Ovary (tissue), 3 donors: ENCODE measurements around the gene HTRA3.

ENCODE experiments used
- EP300 ChIP-seq: sonication (generic); formaldehyde crosslinking; IDR thresholded peaks from one replicate; pipeline ENCODE4 v1.6.1; 2017; ENCODE audit warnings: antibody characterized with exemption
- POLR2A ChIP-seq: fragments of 450-650 bp; IDR thresholded peaks from one replicate; pipeline ENCODE4 v1.6.1; 2017; ENCODE audit warnings: antibody characterized with exemption, mild to moderate bottlenecking, moderate library complexity
- TF ChIP-seq, protein P1 (sequence below), 3 donors: fragments of 450-650 bp in 2 of 3; fragments of 200-600 bp in 1 of 3; IDR thresholded peaks; one replicate each; pipeline versions ENCODE4 v1.5.1 to v1.8.0; 2016 to 2022; ENCODE audit warnings: antibody characterized with exemption in 3 of 3, mild to moderate bottlenecking in 1 of 3
- donor health status: DM: no; HTN: no; CAD: no.

DNA sequence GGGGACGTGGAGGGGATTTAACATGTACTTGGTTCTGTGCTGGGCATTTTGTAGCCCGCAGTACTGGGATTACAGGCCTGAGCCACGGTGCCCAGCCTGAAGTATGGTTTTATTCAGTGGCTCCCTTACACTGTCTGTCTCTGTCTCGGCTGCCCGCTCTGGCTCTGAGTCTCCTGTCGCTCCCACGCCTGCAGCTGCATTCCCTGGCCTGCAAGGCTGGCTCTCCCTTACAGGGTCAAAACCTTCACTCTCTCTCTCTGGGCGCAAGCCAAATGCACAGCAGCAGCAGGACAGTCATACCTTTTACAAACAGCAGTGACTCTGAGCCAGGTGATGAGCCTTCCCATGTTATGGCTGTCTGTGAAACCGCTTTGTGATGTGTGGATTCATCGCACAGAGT lies 72.1 kb downstream of the HTRA3 start:
- TF ChIP-seq, protein P1, sequence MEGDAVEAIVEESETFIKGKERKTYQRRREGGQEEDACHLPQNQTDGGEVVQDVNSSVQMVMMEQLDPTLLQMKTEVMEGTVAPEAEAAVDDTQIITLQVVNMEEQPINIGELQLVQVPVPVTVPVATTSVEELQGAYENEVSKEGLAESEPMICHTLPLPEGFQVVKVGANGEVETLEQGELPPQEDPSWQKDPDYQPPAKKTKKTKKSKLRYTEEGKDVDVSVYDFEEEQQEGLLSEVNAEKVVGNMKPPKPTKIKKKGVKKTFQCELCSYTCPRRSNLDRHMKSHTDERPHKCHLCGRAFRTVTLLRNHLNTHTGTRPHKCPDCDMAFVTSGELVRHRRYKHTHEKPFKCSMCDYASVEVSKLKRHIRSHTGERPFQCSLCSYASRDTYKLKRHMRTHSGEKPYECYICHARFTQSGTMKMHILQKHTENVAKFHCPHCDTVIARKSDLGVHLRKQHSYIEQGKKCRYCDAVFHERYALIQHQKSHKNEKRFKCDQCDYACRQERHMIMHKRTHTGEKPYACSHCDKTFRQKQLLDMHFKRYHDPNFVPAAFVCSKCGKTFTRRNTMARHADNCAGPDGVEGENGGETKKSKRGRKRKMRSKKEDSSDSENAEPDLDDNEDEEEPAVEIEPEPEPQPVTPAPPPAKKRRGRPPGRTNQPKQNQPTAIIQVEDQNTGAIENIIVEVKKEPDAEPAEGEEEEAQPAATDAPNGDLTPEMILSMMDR (IDR thresholded peaks at IDR 0.05), result no peak
- TF ChIP-seq POLR2A (no peak), EP300 (no peak)
